Measurements from ENCODE around the gene IGF2.

The IGF2 gene

DNA sequence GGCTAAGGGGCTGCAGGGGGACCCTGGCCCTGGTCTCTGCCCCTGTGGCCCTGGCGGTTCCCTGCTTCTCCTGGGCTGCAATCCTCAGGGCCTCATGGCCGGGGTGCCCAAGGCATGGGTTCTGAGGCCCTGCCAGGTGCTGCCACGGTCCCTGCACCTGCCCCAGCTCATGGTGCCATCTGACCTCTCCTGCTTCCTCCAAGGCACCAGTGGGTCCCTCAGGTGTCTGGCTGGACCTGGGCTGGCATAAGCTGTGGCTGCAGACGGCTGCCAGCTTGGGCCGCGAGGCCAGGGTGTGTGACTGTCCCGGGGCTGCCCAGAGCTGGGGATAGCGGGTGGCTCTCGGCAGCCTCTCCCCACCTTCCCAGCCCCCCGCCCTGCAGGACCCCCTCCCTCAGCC, 19.8 kb upstream of the IGF2 start:
- Histone ChIP-seq H3K27ac (no peak overlapping the region), H3K4me3 (no peak overlapping the region), H3K36me3 (ENCODE audit: insufficient read depth, low read length) (no peaks in the 10 kb centered on the region), H3K9ac (ENCODE audit: insufficient read length) (no peak overlapping the region), H3K9me3 (ENCODE audit: low read depth, low read length) (no peaks in the 10 kb centered on the region)
- no peak for TF ChIP-seq EZH2 (IDR thresholded peaks at IDR 0.05)
- TF ChIP-seq POLR2AphosphoS5 (IDR thresholded peaks at IDR 0.05; ENCODE audit: borderline replicate concordance, low read depth, low read length), result no peak
- no peak for TF ChIP-seq FOXP2 (optimal IDR thresholded peaks at IDR 0.05; ENCODE audit: control extremely low read depth, extremely low read length, insufficient read depth)
- DNase-seq (ENCODE audit: low read depth, low spot score), result no peak

DNA sequence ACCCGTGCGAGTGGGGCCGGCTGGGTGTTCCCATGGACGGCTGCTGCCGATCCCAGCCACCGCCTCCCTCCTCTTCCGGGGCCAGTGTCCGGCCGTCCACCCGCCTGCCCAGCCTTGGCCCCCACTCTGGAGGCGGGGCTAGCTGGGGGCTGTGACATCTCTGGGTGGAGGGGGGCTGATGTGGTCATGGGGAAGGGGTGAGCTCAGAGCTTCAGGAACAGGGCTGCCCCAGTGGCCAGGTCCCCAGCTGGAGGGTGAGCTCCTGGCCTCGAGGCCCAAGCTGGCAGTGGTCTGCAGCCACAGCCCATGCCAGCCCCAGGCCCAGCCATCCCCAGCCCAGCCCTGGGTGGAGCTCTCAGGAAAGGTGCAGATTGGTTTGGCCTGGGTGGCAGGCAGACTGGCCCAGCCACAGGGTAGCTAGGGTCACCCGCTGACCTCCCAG, 19.1 kb upstream of the IGF2 start:
- DNase-seq (ENCODE audit: low read depth, low spot score), result no peak
- TF ChIP-seq POLR2AphosphoS5 (IDR thresholded peaks at IDR 0.05; ENCODE audit: borderline replicate concordance, low read depth, low read length) (no peak), EZH2 (IDR thresholded peaks at IDR 0.05) (no peak), FOXP2 (optimal IDR thresholded peaks at IDR 0.05; ENCODE audit: control extremely low read depth, extremely low read length, insufficient read depth) (no peak)
- Histone ChIP-seq H3K9ac (ENCODE audit: insufficient read length) (no peak overlapping the region), H3K9me3 (ENCODE audit: low read depth, low read length) (no peaks in the 10 kb centered on the region), H3K27ac (no peak overlapping the region), H3K4me3 (no peak overlapping the region), H3K36me3 (ENCODE audit: insufficient read depth, low read length) (no peaks in the 10 kb centered on the region)

DNA sequence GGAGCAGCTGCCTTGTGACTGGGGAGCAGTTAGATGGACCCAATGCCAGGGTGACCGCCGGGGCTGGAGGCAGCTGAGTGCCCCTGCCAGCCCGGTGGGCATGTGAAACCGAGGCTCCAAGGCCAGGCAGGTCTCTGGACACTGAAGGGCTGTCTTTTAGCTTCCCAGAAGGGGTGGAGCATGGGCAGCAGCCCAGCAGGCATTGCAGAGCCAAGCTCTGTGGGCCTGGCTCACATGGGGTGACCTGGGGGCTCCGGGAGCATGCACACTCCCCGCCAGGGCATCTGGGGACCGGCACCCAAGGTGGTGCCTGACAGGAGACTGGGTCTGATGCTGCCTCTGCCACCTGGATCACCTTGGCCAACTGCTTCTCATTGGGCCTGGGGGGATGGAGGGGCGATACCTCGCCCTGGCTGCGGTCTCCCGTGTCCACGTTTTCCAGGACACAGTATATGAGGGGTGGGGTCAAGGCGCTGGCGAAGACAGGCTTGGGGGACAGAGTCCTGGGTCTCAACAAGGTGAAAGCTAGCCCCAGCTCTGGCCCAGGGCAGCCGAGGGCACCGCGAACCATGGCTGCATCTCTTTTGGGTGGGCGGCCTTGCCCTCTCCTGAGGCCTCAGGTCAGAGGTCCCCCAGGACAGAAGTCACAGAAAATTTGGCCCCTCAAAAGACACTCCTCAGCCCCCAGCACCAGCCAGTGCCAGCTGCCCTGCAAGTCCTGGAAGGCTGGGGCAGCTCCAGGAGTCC, 18.3 kb upstream of the IGF2 start:
- no peaks in the 10 kb centered on the region for H3K9me3 ChIP-seq (ENCODE audit: low read depth, low read length)
- no peak overlapping the region for H3K4me3 ChIP-seq
- no peak overlapping the region for H3K9ac ChIP-seq (ENCODE audit: insufficient read length)
- TF ChIP-seq POLR2AphosphoS5 (IDR thresholded peaks at IDR 0.05; ENCODE audit: borderline replicate concordance, low read depth, low read length) (no peak), EZH2 (IDR thresholded peaks at IDR 0.05) (no peak), FOXP2 (optimal IDR thresholded peaks at IDR 0.05; ENCODE audit: control extremely low read depth, extremely low read length, insufficient read depth) (no peak)
- H3K36me3 ChIP-seq (ENCODE audit: insufficient read depth, low read length), result no peaks in the 10 kb centered on the region
- no peak for DNase-seq (ENCODE audit: low read depth, low spot score)
- no peak overlapping the region for H3K27ac ChIP-seq

DNA sequence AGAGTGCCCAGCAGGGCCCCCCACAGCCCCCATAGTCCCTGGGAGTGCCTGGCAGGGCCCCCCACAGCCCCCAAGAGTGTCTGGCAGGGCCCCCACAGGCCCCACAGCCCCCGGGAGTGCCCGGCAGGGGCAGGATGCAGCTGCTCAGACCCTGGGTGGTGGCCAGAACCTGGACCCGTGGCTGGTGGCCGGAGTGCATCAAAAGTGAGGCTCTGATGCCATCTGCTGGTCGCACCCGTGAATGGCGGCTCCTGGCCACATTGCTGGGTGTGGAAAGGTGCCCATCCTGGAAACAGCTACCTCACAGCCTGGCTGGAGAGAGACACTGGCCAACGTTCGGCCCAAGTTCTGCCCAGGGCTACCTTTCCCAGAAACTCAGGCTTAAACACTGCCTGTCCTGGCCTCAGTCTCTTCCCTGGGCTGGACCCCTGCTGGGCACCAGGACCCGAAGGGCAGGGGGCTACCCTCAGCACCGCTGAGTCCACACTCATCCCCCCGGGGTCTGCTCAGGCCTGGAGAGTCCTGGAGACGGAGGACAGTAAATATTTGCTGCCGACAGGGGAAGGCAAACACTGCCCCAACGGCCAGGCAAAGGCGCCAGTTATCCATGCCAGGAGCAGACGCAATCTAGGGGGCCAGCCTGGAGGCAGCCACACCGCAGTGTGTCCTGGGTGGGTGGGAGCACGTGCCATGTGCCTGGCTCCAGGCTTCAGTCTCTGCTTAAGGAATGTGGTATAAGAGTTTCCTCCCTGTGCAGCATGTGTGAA, 17.4 kb upstream of the IGF2 start:
- Histone ChIP-seq H3K9ac (ENCODE audit: insufficient read length) (no peak overlapping the region), H3K4me3 (no peak overlapping the region), H3K36me3 (ENCODE audit: insufficient read depth, low read length) (no peaks in the 10 kb centered on the region), H3K9me3 (ENCODE audit: low read depth, low read length) (no peaks in the 10 kb centered on the region), H3K27ac (no peak overlapping the region)
- TF ChIP-seq EZH2 (IDR thresholded peaks at IDR 0.05), result no peak
- no peak for TF ChIP-seq FOXP2 (optimal IDR thresholded peaks at IDR 0.05; ENCODE audit: control extremely low read depth, extremely low read length, insufficient read depth)
- TF ChIP-seq POLR2AphosphoS5 (IDR thresholded peaks at IDR 0.05; ENCODE audit: borderline replicate concordance, low read depth, low read length), result no peak
- no peak for DNase-seq (ENCODE audit: low read depth, low spot score)

DNA sequence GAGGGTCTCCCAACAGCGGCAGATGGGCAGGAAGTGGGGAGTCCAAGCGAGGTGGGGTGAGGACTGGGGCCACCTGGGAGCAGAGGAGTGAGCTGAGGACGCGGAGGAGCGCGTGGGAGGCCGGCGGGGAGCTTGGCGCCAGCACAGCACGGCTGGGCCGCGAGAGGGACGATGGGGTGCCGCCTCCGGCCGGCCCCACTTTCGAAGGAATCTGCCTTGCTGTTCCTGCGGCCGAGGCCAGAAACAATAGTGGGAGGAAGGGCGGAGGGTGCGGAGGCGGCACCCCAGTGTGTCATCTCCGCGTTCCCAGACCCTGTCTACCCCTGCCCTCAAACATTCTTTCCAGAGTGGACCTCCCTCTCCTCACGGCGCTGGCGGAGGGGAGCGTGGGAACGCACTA, 16.3 kb upstream of the IGF2 start:
- no peak for DNase-seq (ENCODE audit: low read depth, low spot score)
- no peaks in the 10 kb centered on the region for H3K36me3 ChIP-seq (ENCODE audit: insufficient read depth, low read length)
- no peak overlapping the region for H3K9ac ChIP-seq (ENCODE audit: insufficient read length)
- H3K9me3 ChIP-seq (ENCODE audit: low read depth, low read length), result no peaks in the 10 kb centered on the region
- no peak overlapping the region for H3K4me3 ChIP-seq
- H3K27ac ChIP-seq, result no peak overlapping the region
- TF ChIP-seq POLR2AphosphoS5 (IDR thresholded peaks at IDR 0.05; ENCODE audit: borderline replicate concordance, low read depth, low read length), result no peak
- TF ChIP-seq FOXP2 (optimal IDR thresholded peaks at IDR 0.05; ENCODE audit: control extremely low read depth, extremely low read length, insufficient read depth), result no peak
- TF ChIP-seq EZH2 (IDR thresholded peaks at IDR 0.05), result no peak

DNA sequence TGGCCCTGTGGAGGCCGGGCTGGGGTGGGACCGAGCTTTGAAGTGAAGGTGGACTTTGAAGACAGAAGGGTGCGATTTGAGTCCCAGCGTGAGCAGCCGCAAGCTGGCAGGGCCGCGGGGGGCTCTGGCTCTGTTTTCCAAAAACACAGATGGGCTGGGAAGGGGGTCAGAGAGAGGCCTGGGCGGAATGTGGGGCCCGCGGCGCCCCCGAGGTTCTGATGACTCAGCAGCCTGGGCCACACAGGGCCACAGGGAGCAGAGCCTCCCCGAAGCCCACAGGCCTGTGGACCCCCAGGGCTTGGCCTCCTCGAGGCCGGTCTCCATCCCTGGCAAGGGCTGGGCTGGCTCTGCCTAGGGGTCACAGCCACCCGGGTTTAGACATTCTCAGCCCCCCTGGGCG, 15.7 kb upstream of the IGF2 start:
- no peak overlapping the region for H3K27ac ChIP-seq
- no peak for DNase-seq (ENCODE audit: low read depth, low spot score)
- no peak overlapping the region for H3K4me3 ChIP-seq
- no peak overlapping the region for H3K9ac ChIP-seq (ENCODE audit: insufficient read length)
- no peaks in the 10 kb centered on the region for H3K9me3 ChIP-seq (ENCODE audit: low read depth, low read length)
- no peaks in the 10 kb centered on the region for H3K36me3 ChIP-seq (ENCODE audit: insufficient read depth, low read length)
- TF ChIP-seq POLR2AphosphoS5 (IDR thresholded peaks at IDR 0.05; ENCODE audit: borderline replicate concordance, low read depth, low read length) (no peak), EZH2 (IDR thresholded peaks at IDR 0.05) (no peak), FOXP2 (optimal IDR thresholded peaks at IDR 0.05; ENCODE audit: control extremely low read depth, extremely low read length, insufficient read depth) (no peak)

DNA sequence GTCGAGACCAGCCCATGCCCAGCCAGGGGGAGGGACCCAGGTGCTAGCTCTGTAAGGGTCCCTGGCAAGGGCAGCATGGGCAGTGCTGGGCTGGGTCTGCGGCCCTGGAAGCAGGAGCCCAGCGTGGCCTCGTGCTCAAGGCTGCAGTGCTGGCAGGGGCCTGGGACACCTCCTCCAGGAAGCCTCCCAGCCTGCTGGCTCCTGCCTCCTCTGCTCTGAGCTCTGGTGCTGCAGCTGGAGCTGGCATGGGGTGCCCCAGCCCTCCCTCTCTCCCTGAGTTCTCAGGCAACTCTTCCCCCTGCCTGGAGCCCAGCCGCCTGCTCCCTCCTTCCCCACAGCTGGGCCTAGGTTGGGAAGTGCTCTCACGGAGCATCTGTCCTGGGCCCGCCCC, 15.0 kb upstream of the IGF2 start:
- DNase-seq (ENCODE audit: low read depth, low spot score), result no peak
- no peak overlapping the region for H3K27ac ChIP-seq
- no peak overlapping the region for H3K9ac ChIP-seq (ENCODE audit: insufficient read length)
- H3K36me3 ChIP-seq (ENCODE audit: insufficient read depth, low read length), result no peaks in the 10 kb centered on the region
- no peaks in the 10 kb centered on the region for H3K9me3 ChIP-seq (ENCODE audit: low read depth, low read length)
- TF ChIP-seq FOXP2 (optimal IDR thresholded peaks at IDR 0.05; ENCODE audit: control extremely low read depth, extremely low read length, insufficient read depth), result no peak
- TF ChIP-seq EZH2 (IDR thresholded peaks at IDR 0.05), result no peak
- TF ChIP-seq POLR2AphosphoS5 (IDR thresholded peaks at IDR 0.05; ENCODE audit: borderline replicate concordance, low read depth, low read length), result no peak
- no peak overlapping the region for H3K4me3 ChIP-seq

DNA sequence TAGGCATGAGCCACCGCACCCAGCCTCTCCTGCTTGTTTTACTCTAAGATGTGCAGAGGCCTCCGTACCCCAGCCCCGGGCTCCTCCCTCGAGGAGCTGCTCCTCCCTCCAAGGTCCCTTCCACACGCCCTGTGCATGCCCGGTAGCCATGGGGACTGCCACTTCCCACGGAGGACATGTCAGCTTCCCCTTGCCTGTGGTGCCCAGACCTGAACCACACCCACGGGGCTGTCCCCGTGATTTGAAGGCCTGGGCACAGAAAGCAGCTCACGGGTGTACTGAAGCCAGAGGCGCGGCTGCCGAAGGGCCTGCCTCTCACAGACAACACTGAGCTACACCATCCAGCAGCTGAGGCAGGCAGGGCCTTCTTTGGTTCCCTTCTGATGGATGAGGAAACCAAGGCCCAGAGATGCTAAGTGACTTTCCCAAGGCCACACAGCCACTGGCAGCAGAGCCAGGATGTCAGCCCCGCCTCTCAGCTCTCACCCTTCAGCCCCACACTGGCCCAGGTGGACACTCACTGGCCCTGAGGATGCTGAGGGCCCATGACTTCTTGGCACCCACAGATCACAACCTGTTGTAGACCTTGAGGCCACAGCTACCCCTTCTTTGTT, 14.5 kb upstream of the IGF2 start:
- TF ChIP-seq FOXP2 (optimal IDR thresholded peaks at IDR 0.05; ENCODE audit: control extremely low read depth, extremely low read length, insufficient read depth) (no peak), EZH2 (IDR thresholded peaks at IDR 0.05) (no peak), POLR2AphosphoS5 (IDR thresholded peaks at IDR 0.05; ENCODE audit: borderline replicate concordance, low read depth, low read length) (no peak)
- DNase-seq (ENCODE audit: low read depth, low spot score), result no peak
- H3K9me3 ChIP-seq (ENCODE audit: low read depth, low read length), result no peaks in the 10 kb centered on the region
- no peak overlapping the region for H3K9ac ChIP-seq (ENCODE audit: insufficient read length)
- H3K27ac ChIP-seq, result no peak overlapping the region
- no peaks in the 10 kb centered on the region for H3K36me3 ChIP-seq (ENCODE audit: insufficient read depth, low read length)
- no peak overlapping the region for H3K4me3 ChIP-seq

Measured in SK-N-MC (cell line).